D721Med (cell line): ENCODE results near the gene PHACTR3.

Experiments used
- DNase-seq: peaks from one replicate; pipeline ENCODE4 v3.0.0; 2011; ENCODE audit warnings: low spot score; ENCODE audit not compliant: insufficient read length
- FAIRE-seq: peaks from 2 replicates; lab custom pipeline; 2011; peaks lifted over from hg19 to GRCh38; lab: Jason Lieb, UNC
- TF ChIP-seq, protein P1 (sequence below): IDR thresholded peaks from 2 replicates; pipeline ENCODE4 v1.5.1; 2012; ENCODE audit warnings: mild to moderate bottlenecking, control low read depth; ENCODE audit not compliant: insufficient read depth; ENCODE audit errors: missing control alignments

Gene PHACTR3

DNA sequence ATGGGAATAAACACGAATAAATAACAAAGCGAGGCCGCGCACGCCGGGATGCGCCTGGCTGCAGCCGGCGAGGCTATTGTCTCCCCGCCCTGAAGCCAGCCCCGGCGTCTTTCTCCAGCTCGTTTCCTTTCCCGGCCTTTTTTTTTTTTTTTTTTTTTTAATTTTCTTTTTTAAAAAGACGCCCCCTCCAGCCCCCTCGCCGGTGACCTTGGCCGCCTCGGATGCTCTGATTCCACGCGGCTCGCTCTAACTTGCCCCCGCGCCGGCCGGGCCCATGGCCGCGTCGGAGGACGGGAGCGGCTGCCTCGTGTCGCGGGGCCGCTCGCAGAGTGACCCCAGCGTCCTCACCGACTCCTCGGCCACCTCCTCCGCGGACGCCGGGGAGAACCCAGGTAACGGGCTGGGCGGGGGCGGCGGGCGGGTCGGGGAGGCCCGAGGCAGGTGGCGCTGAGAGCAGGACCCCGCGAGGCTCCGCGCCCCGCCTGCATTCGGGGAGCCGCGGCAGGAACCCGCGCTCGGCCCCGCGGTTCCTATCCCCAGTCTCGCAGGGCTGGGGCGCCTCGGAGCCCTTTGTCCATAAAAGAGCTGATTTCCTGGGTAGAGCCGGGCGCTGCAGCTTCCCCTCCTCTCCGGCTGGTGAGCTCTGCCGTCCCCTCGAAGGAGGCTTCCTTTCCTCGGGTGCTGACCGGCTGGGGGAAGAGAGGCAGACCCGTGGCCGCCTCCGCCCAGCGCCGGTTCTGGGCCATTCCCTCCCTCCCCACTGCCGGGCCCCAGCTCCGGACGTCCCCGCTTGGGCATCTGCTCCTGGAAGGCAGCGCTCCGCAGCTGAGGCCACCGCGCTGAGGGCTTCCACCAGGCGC lies 631 bp downstream of the PHACTR3 start:
- TF ChIP-seq, protein P1, sequence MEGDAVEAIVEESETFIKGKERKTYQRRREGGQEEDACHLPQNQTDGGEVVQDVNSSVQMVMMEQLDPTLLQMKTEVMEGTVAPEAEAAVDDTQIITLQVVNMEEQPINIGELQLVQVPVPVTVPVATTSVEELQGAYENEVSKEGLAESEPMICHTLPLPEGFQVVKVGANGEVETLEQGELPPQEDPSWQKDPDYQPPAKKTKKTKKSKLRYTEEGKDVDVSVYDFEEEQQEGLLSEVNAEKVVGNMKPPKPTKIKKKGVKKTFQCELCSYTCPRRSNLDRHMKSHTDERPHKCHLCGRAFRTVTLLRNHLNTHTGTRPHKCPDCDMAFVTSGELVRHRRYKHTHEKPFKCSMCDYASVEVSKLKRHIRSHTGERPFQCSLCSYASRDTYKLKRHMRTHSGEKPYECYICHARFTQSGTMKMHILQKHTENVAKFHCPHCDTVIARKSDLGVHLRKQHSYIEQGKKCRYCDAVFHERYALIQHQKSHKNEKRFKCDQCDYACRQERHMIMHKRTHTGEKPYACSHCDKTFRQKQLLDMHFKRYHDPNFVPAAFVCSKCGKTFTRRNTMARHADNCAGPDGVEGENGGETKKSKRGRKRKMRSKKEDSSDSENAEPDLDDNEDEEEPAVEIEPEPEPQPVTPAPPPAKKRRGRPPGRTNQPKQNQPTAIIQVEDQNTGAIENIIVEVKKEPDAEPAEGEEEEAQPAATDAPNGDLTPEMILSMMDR, result no peak
- DNase-seq (no peak), FAIRE-seq (no peak)

DNA sequence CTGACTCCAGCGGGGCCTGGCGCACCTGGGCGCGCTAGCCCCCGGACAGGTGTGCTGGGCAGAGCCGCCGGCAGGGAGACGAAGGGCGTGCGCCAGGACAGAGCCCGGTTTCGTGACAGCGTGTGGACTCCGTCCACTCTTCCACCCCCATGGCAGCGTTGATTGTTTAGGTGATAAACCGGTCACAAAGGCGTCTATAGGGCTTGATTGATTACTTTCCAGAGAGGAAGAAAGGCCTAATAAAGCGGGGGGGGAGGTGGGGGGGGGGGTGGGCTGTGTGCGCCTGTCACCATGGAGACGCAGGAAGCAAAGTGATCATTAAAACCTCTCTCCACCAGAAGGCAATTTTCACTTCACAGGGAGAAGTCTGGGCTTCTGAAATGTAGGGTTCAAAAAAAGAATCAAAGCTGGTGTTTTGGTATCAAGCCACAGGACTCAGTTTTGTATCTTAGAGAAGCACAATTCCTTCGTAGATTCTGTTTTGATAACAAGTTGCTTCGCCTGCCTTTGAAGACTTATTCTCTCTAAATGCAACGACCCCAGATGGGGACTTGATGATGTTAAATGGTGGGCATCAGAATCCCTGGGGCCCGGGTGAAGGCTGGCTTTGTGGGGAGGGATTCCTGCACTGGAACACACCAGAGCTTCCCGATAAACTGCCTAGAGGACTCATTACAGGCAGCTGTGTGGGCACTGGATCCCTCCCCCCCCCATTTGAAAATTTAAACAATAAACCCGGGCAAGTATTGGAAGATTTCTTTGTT lies 1.4 kb downstream of the PHACTR3 start:
- no peak for FAIRE-seq
- no peak for DNase-seq
- TF ChIP-seq, protein P1, result no peak

DNA sequence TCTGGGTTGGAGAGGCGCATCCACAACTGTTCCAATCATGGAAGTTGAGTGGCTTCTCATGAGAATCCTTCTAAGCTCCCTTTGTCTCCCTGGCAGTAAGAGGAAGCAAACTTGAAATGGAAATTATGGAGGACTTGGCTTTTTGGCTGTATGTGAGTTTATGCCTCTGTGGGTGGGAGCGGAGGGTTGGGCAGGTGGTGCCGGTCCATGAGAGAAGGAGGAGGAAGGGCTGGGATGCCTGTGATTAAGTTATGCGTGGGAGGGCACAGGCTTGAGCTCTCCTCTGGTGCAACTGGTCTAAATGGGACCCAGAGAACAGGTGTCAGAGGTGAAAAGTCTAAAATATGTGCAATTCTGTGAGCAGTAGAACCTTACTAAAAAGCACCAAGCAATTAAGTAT lies 2.2 kb downstream of the PHACTR3 start:
- TF ChIP-seq, protein P1, result no peak

DNA sequence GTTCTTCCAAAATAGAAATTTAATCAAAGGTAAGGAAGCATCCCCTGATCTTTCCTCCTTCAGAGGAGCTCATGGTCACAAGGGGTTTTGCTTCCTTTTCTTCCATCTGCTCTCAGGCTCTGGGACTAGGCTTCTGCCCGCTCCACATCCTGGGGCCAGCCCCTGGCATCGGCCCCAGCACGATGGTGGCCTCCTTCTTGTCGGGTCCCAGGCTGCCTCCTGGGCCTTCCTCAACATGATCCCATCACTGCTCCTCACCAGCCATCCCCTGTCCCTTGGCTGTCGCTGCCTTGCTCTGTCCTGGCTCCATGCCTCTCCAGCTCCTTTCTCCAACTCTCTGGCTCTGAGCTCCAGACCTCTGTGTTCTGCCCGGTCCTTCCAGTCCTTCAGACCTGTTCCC lies 4.1 kb downstream of the PHACTR3 start:
- TF ChIP-seq, protein P1, result no peak
- DNase-seq (no peak), FAIRE-seq (no peak)

More for the DNA sequence above, 2.2 kb downstream of the PHACTR3 start:
- DNase-seq, result no peak
- FAIRE-seq, result no peak

DNA sequence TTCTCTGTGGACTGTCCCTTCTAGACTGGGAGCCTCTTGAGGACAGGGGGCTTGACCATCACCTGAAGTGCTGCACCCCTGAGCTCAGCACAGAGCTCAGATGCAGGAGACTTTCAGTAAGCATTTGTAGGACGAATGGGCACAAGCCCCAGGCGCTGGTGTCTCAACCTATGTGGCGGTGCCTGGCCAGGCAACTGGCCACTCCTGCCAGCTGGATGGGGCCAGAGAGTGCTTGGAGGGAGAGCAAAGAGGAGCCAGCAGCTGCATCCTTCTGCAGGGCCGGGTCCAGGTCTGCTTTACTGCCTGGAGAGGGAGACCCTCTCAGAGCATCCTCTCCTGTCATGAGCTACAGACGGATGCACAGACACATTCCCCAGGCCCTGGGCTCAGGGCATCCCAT lies 4.5 kb downstream of the PHACTR3 start:
- FAIRE-seq, result no peak
- TF ChIP-seq, protein P1, result no peak
- no peak for DNase-seq

DNA sequence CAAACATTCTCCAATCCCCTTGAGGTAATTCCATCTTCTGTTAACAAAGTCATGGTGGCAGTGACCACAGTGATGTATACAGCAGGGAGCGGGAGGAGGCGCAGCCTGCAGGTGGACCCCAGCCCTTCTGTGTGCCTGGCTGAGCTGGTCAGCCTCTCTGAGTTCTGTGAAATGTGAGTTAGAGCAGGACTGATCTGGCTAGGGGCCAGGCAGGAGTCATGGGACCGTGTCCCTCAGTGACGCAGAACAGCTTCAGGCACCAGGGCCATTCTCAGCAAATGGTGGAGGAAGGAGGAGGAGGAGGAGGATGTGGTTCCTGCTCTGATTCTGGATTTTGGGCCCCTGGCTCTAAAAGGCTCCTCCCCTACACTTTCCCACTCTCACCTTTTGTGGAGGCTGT lies 6.9 kb downstream of the PHACTR3 start:
- TF ChIP-seq, protein P1, result no peak
- FAIRE-seq, result no peak
- DNase-seq, result no peak
